ENCODE data around the gene FBP1.

Gene FBP1

GRCh38 chr9:94639061-94639998, at the start of gene FBP1:
FBP1 (minus strand) TSS chr9:94639518; CDS start chr9:94639310, 208 bp downstream.
- peak within 1 kb of the TSS; percentile 41 to 60 (median 48) for H3K4me3 ChIP-seq
- H3K27ac ChIP-seq: peak within 1 kb of the TSS in 19 of 21 experiments; percentile 1 to 73 (median 46)

GRCh38 chr9:94687451-94687850, 48.1 kb upstream of the FBP1 start:
- no peak overlapping the region for H3K27ac ChIP-seq

GRCh38 chr9:94685359-94685758, 46.0 kb upstream of the FBP1 start:
- Histone ChIP-seq H3K27ac (no peak overlapping the region), H3K4me3 (no peak overlapping the region)

More at GRCh38 chr9:94687451-94687850, 48.1 kb upstream of the FBP1 start:
- H3K4me3 ChIP-seq: no peak overlapping the region

- peak overlapping the region in 6 of 21 experiments; percentile 13 to 58 (median 40) for H3K27ac ChIP-seq
- H3K4me3 ChIP-seq: no peak overlapping the region
Measured at GRCh38 chr9:94681508-94681907, 42.2 kb upstream of the FBP1 start.

GRCh38 chr9:94680621-94681020, 41.3 kb upstream of the FBP1 start:
- no peak overlapping the region for H3K4me3 ChIP-seq
- no peak overlapping the region for H3K27ac ChIP-seq

- Histone ChIP-seq H3K4me3 (no peak overlapping the region), H3K27ac (no peak overlapping the region)
Measured at GRCh38 chr9:94680020-94680419, 40.7 kb upstream of the FBP1 start.

- Histone ChIP-seq H3K4me3 (no peak overlapping the region), H3K27ac (no peak overlapping the region)
Measured at GRCh38 chr9:94679587-94679986, 40.3 kb upstream of the FBP1 start.

- Histone ChIP-seq H3K27ac (no peak overlapping the region), H3K4me3 (no peak overlapping the region)
Measured at GRCh38 chr9:94677929-94678328, 38.6 kb upstream of the FBP1 start.

GRCh38 chr9:94676446-94677131, 37.3 kb upstream of the FBP1 start:
- Histone ChIP-seq H3K4me3 (no peak overlapping the region), H3K27ac (no peak overlapping the region)

GRCh38 chr9:94675008-94675881, 35.9 kb upstream of the FBP1 start:
- H3K27ac ChIP-seq: peak overlapping the region in 2 of 21 experiments; percentile 2 to 59
- no peak overlapping the region for H3K4me3 ChIP-seq

- Histone ChIP-seq H3K4me3 (no peak overlapping the region), H3K27ac (no peak overlapping the region)
Measured at GRCh38 chr9:94672811-94673487, 33.6 kb upstream of the FBP1 start.

- peak overlapping the region in 1 of 21 experiments; percentile 40 for H3K27ac ChIP-seq
Measured at GRCh38 chr9:94668928-94669729, 29.8 kb upstream of the FBP1 start.

GRCh38 chr9:94668418-94668927, 29.2 kb upstream of the FBP1 start:
- no peak overlapping the region for H3K27ac ChIP-seq
- H3K4me3 ChIP-seq: peak overlapping the region in 1 of 7 experiments; percentile 7

More at GRCh38 chr9:94668928-94669729, 29.8 kb upstream of the FBP1 start:
- H3K4me3 ChIP-seq: peak overlapping the region in 6 of 7 experiments; percentile 2 to 38 (median 14)

- Histone ChIP-seq H3K27ac (no peak overlapping the region), H3K4me3 (no peak overlapping the region)
Measured at GRCh38 chr9:94666364-94667099, 27.2 kb upstream of the FBP1 start.

GRCh38 chr9:94665613-94666012, 26.3 kb upstream of the FBP1 start:
- Histone ChIP-seq H3K4me3 (no peak overlapping the region), H3K27ac (no peak overlapping the region)

GRCh38 chr9:94664801-94665200, 25.5 kb upstream of the FBP1 start:
- Histone ChIP-seq H3K27ac (no peak overlapping the region), H3K4me3 (no peak overlapping the region)

- H3K4me3 ChIP-seq: no peak overlapping the region
- no peak overlapping the region for H3K27ac ChIP-seq
Measured at GRCh38 chr9:94663640-94664039, 24.3 kb upstream of the FBP1 start.

All from skin epidermis (tissue), 12 donors.